ENCODE data around the gene CYP27C1.

DNA sequence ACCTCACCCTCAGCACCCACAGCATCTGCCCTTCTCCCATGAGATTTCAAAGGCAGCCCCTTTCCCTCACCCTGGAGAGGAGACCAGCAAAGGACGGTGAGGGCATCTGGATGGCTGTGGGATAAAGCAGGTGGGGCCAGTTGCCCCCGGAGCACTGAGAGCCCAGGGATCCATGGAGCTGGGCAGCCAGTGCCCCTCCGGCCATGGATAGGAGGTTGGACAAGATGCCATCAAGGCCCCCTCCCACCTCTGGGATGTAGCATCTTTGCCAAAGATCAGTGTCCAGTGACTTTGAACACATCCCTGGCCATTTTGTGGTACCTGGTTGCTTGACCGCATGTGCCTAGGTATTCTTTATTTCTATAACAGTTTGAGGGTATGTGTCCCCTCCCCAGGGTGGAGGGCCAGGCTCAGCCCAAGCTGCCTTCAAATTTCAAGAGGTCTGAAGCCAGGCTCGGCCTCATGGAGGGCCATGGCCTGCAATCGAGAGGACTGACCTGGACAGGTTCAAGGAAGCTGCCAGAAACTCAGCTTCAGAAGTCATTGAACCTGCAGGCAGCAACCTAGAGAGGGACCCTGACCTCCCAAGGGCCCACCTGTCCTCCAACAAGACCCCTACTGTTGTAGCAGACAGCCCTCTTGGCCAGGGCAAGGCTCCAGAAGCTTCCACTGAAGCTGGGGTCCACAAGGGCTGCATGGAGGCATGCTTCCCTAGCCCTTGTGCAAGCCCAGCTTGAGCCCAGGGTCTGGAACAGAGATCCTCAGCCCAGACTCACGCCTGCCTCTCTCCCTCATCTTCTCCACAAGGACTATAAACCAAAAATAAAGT is 57.6 kb downstream of the CYP27C1 start:
- TF ChIP-seq, protein P1, sequence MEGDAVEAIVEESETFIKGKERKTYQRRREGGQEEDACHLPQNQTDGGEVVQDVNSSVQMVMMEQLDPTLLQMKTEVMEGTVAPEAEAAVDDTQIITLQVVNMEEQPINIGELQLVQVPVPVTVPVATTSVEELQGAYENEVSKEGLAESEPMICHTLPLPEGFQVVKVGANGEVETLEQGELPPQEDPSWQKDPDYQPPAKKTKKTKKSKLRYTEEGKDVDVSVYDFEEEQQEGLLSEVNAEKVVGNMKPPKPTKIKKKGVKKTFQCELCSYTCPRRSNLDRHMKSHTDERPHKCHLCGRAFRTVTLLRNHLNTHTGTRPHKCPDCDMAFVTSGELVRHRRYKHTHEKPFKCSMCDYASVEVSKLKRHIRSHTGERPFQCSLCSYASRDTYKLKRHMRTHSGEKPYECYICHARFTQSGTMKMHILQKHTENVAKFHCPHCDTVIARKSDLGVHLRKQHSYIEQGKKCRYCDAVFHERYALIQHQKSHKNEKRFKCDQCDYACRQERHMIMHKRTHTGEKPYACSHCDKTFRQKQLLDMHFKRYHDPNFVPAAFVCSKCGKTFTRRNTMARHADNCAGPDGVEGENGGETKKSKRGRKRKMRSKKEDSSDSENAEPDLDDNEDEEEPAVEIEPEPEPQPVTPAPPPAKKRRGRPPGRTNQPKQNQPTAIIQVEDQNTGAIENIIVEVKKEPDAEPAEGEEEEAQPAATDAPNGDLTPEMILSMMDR (IDR thresholded peaks at IDR 0.05), result no peak
- TF ChIP-seq POLR2A (IDR thresholded peaks at IDR 0.05), result no peak
